Lung (tissue), 12 donors: ENCODE results near the gene NPY2R. TPM values are rescaled to one million over a fixed set of nuclear protein-coding genes. Genes with fewer than 3 reads are reported as not detected.
A peak's percentile ranks its signal among the peaks of the same experiment; 100 is the strongest.

Experiments
- ATAC-seq: fragments of 200-7000 bp; cut with Tn5 transposase; one replicate; pipeline ENCODE4 v1.9.1; 2020; ENCODE audit warnings: moderate number of reproducible peaks; ENCODE audit not compliant: insufficient read depth, low FRiP score
- DNase-seq, 3 donors: peaks; one replicate each; pipeline ENCODE4 v3.0.0-alpha.2; 2013 to 2017
- H3K27ac ChIP-seq, 2 donors: one replicate each; pipeline ENCODE4 v1.5.1; 2013; ENCODE audit warnings: mild to moderate bottlenecking in 2 of 2, moderate library complexity in 2 of 2, control low read depth in 1 of 2, inconsistent platforms in 1 of 2, low read depth in 1 of 2, low read length in 1 of 2
- H3K27me3 ChIP-seq, 3 donors: one replicate each; pipeline ENCODE4 v1.5.1; 2013; ENCODE audit warnings: low read length in 2 of 3; ENCODE audit not compliant: control insufficient read depth in 3 of 3, insufficient read depth in 3 of 3
- H3K36me3 ChIP-seq, 4 donors: one replicate each; pipeline ENCODE4 v1.5.1; 2013; ENCODE audit warnings: low read length in 4 of 4, mild to moderate bottlenecking in 1 of 4, moderate library complexity in 1 of 4; ENCODE audit not compliant: control insufficient read depth in 4 of 4, insufficient read depth in 4 of 4
- H3K4me1 ChIP-seq, 5 donors: one replicate each; pipeline ENCODE4 v1.5.1; 2013; ENCODE audit warnings: low read length in 5 of 5, mild to moderate bottlenecking in 2 of 5, moderate library complexity in 1 of 5; ENCODE audit not compliant: control insufficient read depth in 5 of 5, insufficient read depth in 5 of 5
- H3K4me3 ChIP-seq: one replicate; pipeline ENCODE4 v1.5.1; 2013; ENCODE audit warnings: mild to moderate bottlenecking, control low read depth, moderate library complexity
- H3K9ac ChIP-seq, 2 donors: one replicate each; pipeline ENCODE4 v1.5.1; 2013; ENCODE audit warnings: low read length in 2 of 2, control low read depth in 1 of 2; ENCODE audit not compliant: insufficient read depth in 1 of 2
- H3K9me3 ChIP-seq, 4 donors: one replicate each; pipeline ENCODE4 v1.5.1; 2013; ENCODE audit warnings: low read length in 3 of 4, mild to moderate bottlenecking in 1 of 4, moderate library complexity in 1 of 4; ENCODE audit not compliant: control insufficient read depth in 4 of 4, insufficient read depth in 3 of 4
- CTCF ChIP-seq: IDR thresholded peaks from 2 replicates; pipeline ENCODE4 v1.5.1; 2012; ENCODE audit warnings: mild to moderate bottlenecking; ENCODE audit errors: control extremely low read depth, extremely low read depth
- WGBS, 2 donors: extraction: QIAGEN DNeasy Blood & Tissue Kit; methylation state at CpG; one replicate each; pipeline ENCODE4 v1.1.7; 2013; 5-methylcytosine and 5-hydroxymethylcytosine counted together
- polyA plus RNA-seq, 2 donors: library from polyadenylated mRNA; stranded (reverse); fragments of 200-250 nt; gene quantifications; one replicate each; pipeline ENCODE4 v1.2.1, GENCODE V29; 2013
- total RNA-seq, 2 donors: library from RNA; depleted of rRNA in 1 of 2; stranded (reverse); fragments of >200 nt in 1 of 2; gene quantifications; one replicate each; pipeline ENCODE4 v1.2.1, GENCODE V29; 2014 to 2021
- donor health status: control.
- donor health status: control.
- donor health status: Bipolar disorder and iron deficiency.
- donor health status: healthy.
- donor health status: DM: yes; HTN: yes; CAD: no.

The NPY2R gene
- total and polyA plus RNA-seq, 4 donors, result 0.01 to 0.65 TPM; not detected in 2

GRCh38 chr4:155207534-155208257 lies 740 bp upstream of the NPY2R start:
- WGBS, 2 donors, result 2 to 4% methylated on average over 26 of the region's 26 CpGs
- peaks cover 0 to 3% (median 0%) of the 10 kb centered on the region in 4 donors for H3K9me3 ChIP-seq
- H3K27me3 ChIP-seq, result peaks cover 3 to 49% (median 29%) of the 10 kb centered on the region in 3 donors
- no peak overlapping the region for H3K4me3 ChIP-seq
- DNase-seq, result peak in 2 of 3 donors; percentile 26 to 29
- H3K9ac ChIP-seq, result peak overlapping the region in 1 of 2 donors; percentile 31
- ATAC-seq, result peak; percentile 31
- H3K4me1 ChIP-seq, result peaks cover 0 to 19% (median 5%) of the 10 kb centered on the region in 5 donors
- no peak for TF ChIP-seq CTCF
- no peak overlapping the region for H3K27ac ChIP-seq
- no peaks in the 10 kb centered on the region for H3K36me3 ChIP-seq

GRCh38 chr4:155220025-155220424 lies 11.6 kb downstream of the NPY2R start:
- no peak for TF ChIP-seq CTCF
- H3K4me3 ChIP-seq, result no peak overlapping the region
- H3K9ac ChIP-seq, result no peak overlapping the region
- H3K4me1 ChIP-seq, result no peaks in the 10 kb centered on the region
- H3K9me3 ChIP-seq, result no peaks in the 10 kb centered on the region
- ATAC-seq (no peak), DNase-seq (no peak)
- H3K27me3 ChIP-seq, result no peaks in the 10 kb centered on the region
- H3K36me3 ChIP-seq, result no peaks in the 10 kb centered on the region
- H3K27ac ChIP-seq, result no peak overlapping the region
- 65 to 76% methylated on average over 5 of the region's 5 CpGs for WGBS, 2 donors

GRCh38 chr4:155227131-155227530 lies 18.7 kb downstream of the NPY2R start:
- Histone ChIP-seq H3K27ac (no peak overlapping the region), H3K4me1 (no peaks in the 10 kb centered on the region), H3K27me3 (no peaks in the 10 kb centered on the region), H3K4me3 (no peak overlapping the region), H3K9me3 (no peaks in the 10 kb centered on the region), H3K36me3 (no peaks in the 10 kb centered on the region), H3K9ac (no peak overlapping the region)
- 22 to 37% methylated on average over 2 of the region's 2 CpGs for WGBS, 2 donors
- no peak for ATAC-seq
- no peak for TF ChIP-seq CTCF
- peak in 1 of 3 donors; percentile 8 for DNase-seq
